Suprapubic skin (tissue), 4 donors: Measurements from ENCODE around the gene AGPS. TPM values are rescaled to one million over a fixed set of nuclear protein-coding genes. Genes with fewer than 3 reads are reported as not detected.

Source experiments
- DNase-seq, 2 donors: peaks; one replicate each; pipeline ENCODE4 v3.0.0-alpha.2; 2019; ENCODE audit warnings: low spot score in 2 of 2
- H3K27ac ChIP-seq: fragments of 200-600 bp; sonication (generic); one replicate; pipeline ENCODE4 v1.5.1; 2019
- H3K27me3 ChIP-seq: fragments of 200-600 bp; sonication (generic); one replicate; pipeline ENCODE4 v1.5.1; 2019
- H3K36me3 ChIP-seq: fragments of 200-600 bp; sonication (generic); one replicate; pipeline ENCODE4 v1.5.1; 2019
- H3K4me1 ChIP-seq: fragments of 200-600 bp; sonication (generic); one replicate; pipeline ENCODE4 v1.5.1; 2019
- H3K4me3 ChIP-seq: fragments of 200-600 bp; sonication (generic); one replicate; pipeline ENCODE4 v1.5.1; 2019; ENCODE audit warnings: mild to moderate bottlenecking
- H3K9me3 ChIP-seq: fragments of 200-600 bp; sonication (generic); one replicate; pipeline ENCODE4 v1.5.1; 2019
- EP300 ChIP-seq: sonication (generic); formaldehyde crosslinking; IDR thresholded peaks from one replicate; pipeline ENCODE4 v1.6.1; 2017; ENCODE audit warnings: antibody characterized with exemption
- POLR2A ChIP-seq, 2 donors: fragments of 450-650 bp; IDR thresholded peaks; one replicate each; pipeline ENCODE4 v1.6.1; 2017; ENCODE audit warnings: antibody characterized with exemption in 2 of 2, mild to moderate bottlenecking in 2 of 2, moderate library complexity in 2 of 2
- POLR2AphosphoS5 ChIP-seq, 3 donors: sonication (generic); formaldehyde crosslinking; IDR thresholded peaks; one replicate each; pipeline ENCODE4 v1.6.1; 2017; ENCODE audit warnings: antibody characterized with exemption in 3 of 3
- WGBS: methylation state at CpG from one replicate; pipeline ENCODE4 v1.1.5; 2018; 5-methylcytosine and 5-hydroxymethylcytosine counted together
- total RNA-seq, 4 donors: library from RNA; depleted of rRNA; stranded (reverse); fragments of >200 nt; gene quantifications; one replicate each; pipeline ENCODE4 v1.1.0, GENCODE V29; 2016
- TF ChIP-seq, protein P1 (sequence below), 2 donors: fragments of 200-600 bp in 1 of 2; fragments of 450-650 bp in 1 of 2; sonication (generic) in 1 of 2; IDR thresholded peaks; one replicate each; pipeline ENCODE4 v1.5.1; 2016 to 2019; ENCODE audit warnings: antibody characterized with exemption in 2 of 2, mild to moderate bottlenecking in 1 of 2, moderate library complexity in 1 of 2

Gene AGPS
- total RNA-seq, 4 donors from 2014 or later = 10.9 to 19.4 (median 13.9) TPM

DNA sequence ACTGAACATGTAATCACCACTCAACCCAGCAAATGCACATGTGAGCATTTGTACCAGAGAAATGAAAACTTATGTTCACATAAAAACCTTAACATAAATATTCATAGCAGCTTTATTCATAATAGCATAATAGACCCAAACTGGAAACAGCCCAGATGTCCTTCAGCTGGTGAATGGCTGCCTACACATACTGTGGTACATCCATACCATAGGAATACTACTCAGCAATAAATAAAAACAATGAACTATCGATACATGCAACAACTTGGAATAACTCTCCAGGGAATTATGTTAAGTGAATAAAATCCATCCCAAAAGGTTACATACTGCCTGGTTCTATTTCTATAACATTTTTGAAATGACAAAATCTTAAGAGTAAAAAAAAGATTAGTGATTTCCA lies 140.0 kb downstream of the AGPS start:
- Histone ChIP-seq H3K9me3 (no peaks in the 10 kb centered on the region), H3K27me3 (no peaks in the 10 kb centered on the region), H3K36me3 (no peaks in the 10 kb centered on the region), H3K4me1 (no peaks in the 10 kb centered on the region), H3K27ac (no peak overlapping the region), H3K4me3 (no peak overlapping the region)
- DNase-seq = no peak
- TF ChIP-seq POLR2AphosphoS5 (IDR thresholded peaks at IDR 0.05) = no peak
- TF ChIP-seq, protein P1, sequence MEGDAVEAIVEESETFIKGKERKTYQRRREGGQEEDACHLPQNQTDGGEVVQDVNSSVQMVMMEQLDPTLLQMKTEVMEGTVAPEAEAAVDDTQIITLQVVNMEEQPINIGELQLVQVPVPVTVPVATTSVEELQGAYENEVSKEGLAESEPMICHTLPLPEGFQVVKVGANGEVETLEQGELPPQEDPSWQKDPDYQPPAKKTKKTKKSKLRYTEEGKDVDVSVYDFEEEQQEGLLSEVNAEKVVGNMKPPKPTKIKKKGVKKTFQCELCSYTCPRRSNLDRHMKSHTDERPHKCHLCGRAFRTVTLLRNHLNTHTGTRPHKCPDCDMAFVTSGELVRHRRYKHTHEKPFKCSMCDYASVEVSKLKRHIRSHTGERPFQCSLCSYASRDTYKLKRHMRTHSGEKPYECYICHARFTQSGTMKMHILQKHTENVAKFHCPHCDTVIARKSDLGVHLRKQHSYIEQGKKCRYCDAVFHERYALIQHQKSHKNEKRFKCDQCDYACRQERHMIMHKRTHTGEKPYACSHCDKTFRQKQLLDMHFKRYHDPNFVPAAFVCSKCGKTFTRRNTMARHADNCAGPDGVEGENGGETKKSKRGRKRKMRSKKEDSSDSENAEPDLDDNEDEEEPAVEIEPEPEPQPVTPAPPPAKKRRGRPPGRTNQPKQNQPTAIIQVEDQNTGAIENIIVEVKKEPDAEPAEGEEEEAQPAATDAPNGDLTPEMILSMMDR (IDR thresholded peaks at IDR 0.05) = no peak
- no peak for TF ChIP-seq POLR2A (IDR thresholded peaks at IDR 0.05)
- TF ChIP-seq EP300 = no peak
- WGBS = 98% methylated on average over 1 of the region's 1 CpG

DNA sequence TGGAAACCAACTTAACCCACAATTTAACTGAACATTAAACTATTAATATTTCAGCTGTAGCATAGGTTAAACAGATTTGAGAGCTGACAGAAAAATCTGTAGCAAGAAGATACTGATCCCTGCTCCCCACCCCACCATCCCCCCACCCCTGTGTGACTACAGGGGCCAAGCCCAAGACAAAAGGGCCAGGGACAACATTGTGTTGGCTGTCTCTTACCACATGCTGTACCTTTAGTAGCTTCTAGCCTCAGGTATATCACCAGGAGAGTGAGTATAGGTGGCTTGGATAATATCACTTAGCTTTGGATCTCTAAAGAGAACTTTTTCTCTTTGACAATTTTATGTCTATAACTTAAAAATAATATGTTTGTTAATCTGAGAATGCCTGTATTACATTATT lies 140.7 kb downstream of the AGPS start:
- no peak overlapping the region for H3K27ac ChIP-seq
- TF ChIP-seq, protein P1 (IDR thresholded peaks at IDR 0.05) = no peak
- TF ChIP-seq POLR2AphosphoS5 (IDR thresholded peaks at IDR 0.05) (no peak), EP300 (no peak), POLR2A (IDR thresholded peaks at IDR 0.05) (no peak)
- H3K9me3 ChIP-seq = no peaks in the 10 kb centered on the region
- DNase-seq = no peak
- H3K4me3 ChIP-seq = no peak overlapping the region
- H3K4me1 ChIP-seq = no peaks in the 10 kb centered on the region
- H3K36me3 ChIP-seq = no peaks in the 10 kb centered on the region
- H3K27me3 ChIP-seq = no peaks in the 10 kb centered on the region

DNA sequence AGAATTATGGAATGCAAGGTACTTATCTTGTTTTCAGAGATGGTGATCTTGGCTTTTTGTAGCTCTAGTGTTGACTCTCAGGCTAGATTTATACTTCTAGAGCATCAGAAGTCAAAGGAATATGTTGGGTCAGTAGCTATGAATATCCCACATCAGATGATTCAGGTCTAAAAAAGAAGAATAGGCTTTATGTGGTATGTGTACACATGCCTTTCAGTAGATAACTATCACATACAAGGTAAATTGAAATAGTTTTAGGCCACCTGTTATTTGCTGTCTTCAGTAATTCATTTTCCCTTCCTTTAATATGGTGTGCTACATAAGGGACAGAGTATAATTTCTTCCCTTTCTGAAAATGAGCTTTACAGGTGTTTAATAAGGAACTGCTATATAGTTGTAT lies 142.4 kb downstream of the AGPS start:
- no peak for DNase-seq
- H3K27me3 ChIP-seq = no peaks in the 10 kb centered on the region
- H3K9me3 ChIP-seq = no peaks in the 10 kb centered on the region

DNA sequence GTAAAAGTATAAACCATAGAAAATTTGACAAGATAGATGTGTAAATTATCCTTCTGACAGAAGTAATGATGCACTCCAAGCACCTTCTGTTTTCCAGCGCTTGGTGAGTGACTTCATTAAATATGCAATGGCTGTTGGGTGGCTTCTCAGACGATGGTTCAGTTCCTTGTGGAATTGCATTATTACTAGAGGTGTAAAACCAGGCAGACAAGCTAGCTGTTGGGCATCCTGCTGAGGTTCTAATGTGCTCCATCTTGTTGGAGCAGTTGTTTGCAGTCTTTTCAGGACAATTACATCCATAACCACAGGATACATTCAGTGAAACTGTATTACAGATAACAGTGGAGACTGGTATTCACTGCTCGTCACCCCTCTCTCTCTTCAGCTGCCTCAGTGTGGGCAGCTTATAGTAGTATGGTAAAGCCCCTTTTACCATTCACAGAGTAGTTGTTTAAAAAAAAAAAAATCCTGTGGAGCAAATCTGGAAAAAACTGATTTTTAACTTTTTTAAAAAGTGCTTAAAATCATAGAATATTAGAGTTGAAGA lies 143.5 kb downstream of the AGPS start:
- TF ChIP-seq, protein P1 (IDR thresholded peaks at IDR 0.05) = no peak
- TF ChIP-seq POLR2AphosphoS5 (IDR thresholded peaks at IDR 0.05) (no peak), EP300 (no peak), POLR2A (IDR thresholded peaks at IDR 0.05) (no peak)
- Histone ChIP-seq H3K9me3 (no peaks in the 10 kb centered on the region), H3K27ac (no peak overlapping the region), H3K4me1 (no peaks in the 10 kb centered on the region), H3K4me3 (no peak overlapping the region), H3K27me3 (no peaks in the 10 kb centered on the region), H3K36me3 (no peaks in the 10 kb centered on the region)
- no peak for DNase-seq
- 82% methylated on average over 3 of the region's 3 CpGs for WGBS

More for the DNA sequence above, 142.4 kb downstream of the AGPS start:
- no peaks in the 10 kb centered on the region for H3K36me3 ChIP-seq
- no peaks in the 10 kb centered on the region for H3K4me1 ChIP-seq
- no peak overlapping the region for H3K4me3 ChIP-seq
- H3K27ac ChIP-seq = no peak overlapping the region
- no peak for TF ChIP-seq EP300
- TF ChIP-seq POLR2A (IDR thresholded peaks at IDR 0.05) = no peak

DNA sequence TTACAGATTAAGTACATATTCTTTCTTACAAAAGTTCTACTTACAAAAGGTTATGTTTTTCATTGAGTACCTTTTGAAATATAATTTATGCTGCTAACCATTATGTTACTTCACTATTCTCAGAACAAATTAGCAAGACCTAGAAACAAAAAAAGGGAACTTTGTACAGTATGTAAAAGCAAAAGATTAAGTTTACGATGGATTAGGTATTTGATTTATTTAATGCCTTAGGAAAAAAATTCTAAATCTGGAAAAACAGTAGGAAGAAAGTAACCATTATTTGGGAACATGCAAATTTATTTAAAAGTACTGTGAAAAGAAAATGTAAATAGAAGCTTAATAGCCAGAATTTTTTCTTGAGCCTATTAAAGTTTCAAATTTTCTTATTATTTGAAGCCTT lies 144.6 kb downstream of the AGPS start:
- Histone ChIP-seq H3K4me3 (no peak overlapping the region), H3K27me3 (no peaks in the 10 kb centered on the region), H3K27ac (no peak overlapping the region), H3K36me3 (no peaks in the 10 kb centered on the region), H3K4me1 (no peaks in the 10 kb centered on the region), H3K9me3 (no peaks in the 10 kb centered on the region)
- TF ChIP-seq POLR2A (IDR thresholded peaks at IDR 0.05) = no peak
- TF ChIP-seq, protein P1 (IDR thresholded peaks at IDR 0.05) = no peak
- TF ChIP-seq POLR2AphosphoS5 (IDR thresholded peaks at IDR 0.05) = no peak
- 89% methylated on average over 1 of the region's 1 CpG for WGBS
- no peak for DNase-seq

DNA sequence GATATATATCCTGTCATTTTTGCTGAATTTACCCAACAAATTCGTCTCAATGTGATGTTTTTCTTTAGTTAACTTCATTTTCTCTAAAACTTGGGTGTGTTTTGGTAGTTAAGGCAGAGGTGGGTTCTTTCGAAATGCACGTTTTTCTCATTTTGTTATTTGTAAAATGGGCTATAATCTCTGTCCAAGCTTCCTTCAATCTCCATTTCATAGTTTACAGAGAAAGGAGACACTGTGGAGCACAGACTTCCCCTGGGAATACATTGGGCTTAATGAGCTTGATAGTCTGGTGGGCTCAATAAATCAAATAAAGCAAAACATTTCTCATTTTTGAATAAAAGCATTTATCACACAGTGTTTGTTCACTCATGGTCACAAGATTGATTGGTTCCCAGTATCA lies 145.1 kb downstream of the AGPS start:
- Histone ChIP-seq H3K4me1 (no peaks in the 10 kb centered on the region), H3K36me3 (no peaks in the 10 kb centered on the region), H3K27me3 (no peaks in the 10 kb centered on the region), H3K4me3 (no peak overlapping the region), H3K27ac (no peak overlapping the region), H3K9me3 (no peaks in the 10 kb centered on the region)
- DNase-seq = no peak
- WGBS = 59% methylated on average over 3 of the region's 3 CpGs
- TF ChIP-seq EP300 = no peak
- TF ChIP-seq, protein P1 (IDR thresholded peaks at IDR 0.05) = no peak
- no peak for TF ChIP-seq POLR2A (IDR thresholded peaks at IDR 0.05)
- TF ChIP-seq POLR2AphosphoS5 (IDR thresholded peaks at IDR 0.05) = no peak
